Measurements from ENCODE around the gene ST6GAL1.
A peak's percentile ranks its signal among the peaks of the same experiment; 100 is the strongest.

The ST6GAL1 gene

GRCh38 chr3:186915806-186916796 lies 14.2 kb upstream of the ST6GAL1 start:
- no peak for DNase-seq (ENCODE audit: extremely low read depth in 1 of 2, low read depth in 1 of 2)

GRCh38 chr3:186917512-186918312 lies 12.6 kb upstream of the ST6GAL1 start:
- no peak for DNase-seq (ENCODE audit: extremely low read depth in 1 of 2, low read depth in 1 of 2)

GRCh38 chr3:186920301-186920700 lies 10.0 kb upstream of the ST6GAL1 start:
- no peak for DNase-seq (ENCODE audit: extremely low read depth in 1 of 2, low read depth in 1 of 2)

- no peak for DNase-seq (ENCODE audit: extremely low read depth in 1 of 2, low read depth in 1 of 2)
Observed at GRCh38 chr3:186920796-186921195, 9.5 kb upstream of the ST6GAL1 start.

GRCh38 chr3:186921578-186921977 lies 8.7 kb upstream of the ST6GAL1 start:
- DNase-seq (ENCODE audit: extremely low read depth in 1 of 2, low read depth in 1 of 2): no peak

GRCh38 chr3:186922224-186922623 lies 8.1 kb upstream of the ST6GAL1 start:
- DNase-seq (ENCODE audit: extremely low read depth in 1 of 2, low read depth in 1 of 2): no peak

- no peak for DNase-seq (ENCODE audit: extremely low read depth in 1 of 2, low read depth in 1 of 2)
Observed at GRCh38 chr3:186922790-186923189, 7.5 kb upstream of the ST6GAL1 start.

- no peak for DNase-seq (ENCODE audit: extremely low read depth in 1 of 2, low read depth in 1 of 2)
Observed at GRCh38 chr3:186923241-186923640, 7.1 kb upstream of the ST6GAL1 start.

GRCh38 chr3:186925826-186926225 lies 4.5 kb upstream of the ST6GAL1 start:
- DNase-seq (ENCODE audit: extremely low read depth in 1 of 2, low read depth in 1 of 2): no peak

GRCh38 chr3:186929186-186929585 lies 1.1 kb upstream of the ST6GAL1 start:
- DNase-seq (ENCODE audit: extremely low read depth in 1 of 2, low read depth in 1 of 2): no peak

- no peak for DNase-seq (ENCODE audit: extremely low read depth in 1 of 2, low read depth in 1 of 2)
Observed at GRCh38 chr3:186929685-186930084, 641 bp upstream of the ST6GAL1 start.

GRCh38 chr3:186930641-186931531 lies 560 bp downstream of the ST6GAL1 start:
- peak; percentile 34 to 49 for DNase-seq (ENCODE audit: extremely low read depth in 1 of 2, low read depth in 1 of 2)

- DNase-seq (ENCODE audit: extremely low read depth in 1 of 2, low read depth in 1 of 2): peak; percentile 47 to 70
Observed at GRCh38 chr3:186931532-186932280, 1.4 kb downstream of the ST6GAL1 start.

- no peak for DNase-seq (ENCODE audit: extremely low read depth in 1 of 2, low read depth in 1 of 2)
Observed at GRCh38 chr3:186932281-186933181, 2.2 kb downstream of the ST6GAL1 start.

- DNase-seq (ENCODE audit: extremely low read depth in 1 of 2, low read depth in 1 of 2): no peak
Observed at GRCh38 chr3:186933816-186934215, 3.5 kb downstream of the ST6GAL1 start.

- DNase-seq (ENCODE audit: extremely low read depth in 1 of 2, low read depth in 1 of 2): no peak
Observed at GRCh38 chr3:186935133-186935532, 4.8 kb downstream of the ST6GAL1 start.

GRCh38 chr3:186937017-186937875 lies 6.9 kb downstream of the ST6GAL1 start:
- no peak for DNase-seq (ENCODE audit: extremely low read depth in 1 of 2, low read depth in 1 of 2)

GRCh38 chr3:186938716-186939115 lies 8.4 kb downstream of the ST6GAL1 start:
- no peak for DNase-seq (ENCODE audit: extremely low read depth in 1 of 2, low read depth in 1 of 2)

Measured in stimulated activated CD8-positive, alpha-beta memory T cell treated with anti-CD3 and anti-CD28 coated beads, Interleukin-7, amount 100 ng/mL, for 48 hours (primary cell).